Measurements from ENCODE around the gene GPR137C.

DNA sequence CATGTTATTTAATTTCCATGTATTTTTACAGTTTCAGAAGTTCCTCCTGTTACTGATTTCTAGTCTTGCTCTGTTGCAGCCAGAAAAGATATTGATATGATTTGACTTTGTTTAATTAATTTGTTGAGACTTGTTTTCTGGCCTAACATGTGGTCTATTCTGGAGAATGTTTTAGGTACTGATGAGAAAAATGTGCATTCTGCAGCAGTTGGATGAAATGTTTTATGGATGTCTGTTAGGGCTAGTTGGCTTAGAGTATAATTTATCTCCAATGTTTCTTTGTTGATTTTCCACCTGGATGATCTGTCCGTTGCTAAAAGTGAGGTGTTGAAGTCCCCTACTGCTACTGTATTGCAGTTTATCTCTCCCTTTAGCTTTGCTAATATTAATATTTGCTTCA, 54.4 kb downstream of the GPR137C start:
- TF ChIP-seq, protein P1, sequence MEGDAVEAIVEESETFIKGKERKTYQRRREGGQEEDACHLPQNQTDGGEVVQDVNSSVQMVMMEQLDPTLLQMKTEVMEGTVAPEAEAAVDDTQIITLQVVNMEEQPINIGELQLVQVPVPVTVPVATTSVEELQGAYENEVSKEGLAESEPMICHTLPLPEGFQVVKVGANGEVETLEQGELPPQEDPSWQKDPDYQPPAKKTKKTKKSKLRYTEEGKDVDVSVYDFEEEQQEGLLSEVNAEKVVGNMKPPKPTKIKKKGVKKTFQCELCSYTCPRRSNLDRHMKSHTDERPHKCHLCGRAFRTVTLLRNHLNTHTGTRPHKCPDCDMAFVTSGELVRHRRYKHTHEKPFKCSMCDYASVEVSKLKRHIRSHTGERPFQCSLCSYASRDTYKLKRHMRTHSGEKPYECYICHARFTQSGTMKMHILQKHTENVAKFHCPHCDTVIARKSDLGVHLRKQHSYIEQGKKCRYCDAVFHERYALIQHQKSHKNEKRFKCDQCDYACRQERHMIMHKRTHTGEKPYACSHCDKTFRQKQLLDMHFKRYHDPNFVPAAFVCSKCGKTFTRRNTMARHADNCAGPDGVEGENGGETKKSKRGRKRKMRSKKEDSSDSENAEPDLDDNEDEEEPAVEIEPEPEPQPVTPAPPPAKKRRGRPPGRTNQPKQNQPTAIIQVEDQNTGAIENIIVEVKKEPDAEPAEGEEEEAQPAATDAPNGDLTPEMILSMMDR (IDR thresholded peaks at IDR 0.05) = no peak
- TF ChIP-seq POLR2AphosphoS5 (IDR thresholded peaks at IDR 0.05; ENCODE audit: insufficient read depth in 1 of 2, low read depth in 1 of 2) = no peak

All from vagina (tissue), 2 donors.